22Rv1 (cell line): ENCODE data around the gene JAG2.

ENCODE experiments used
- H3K27ac ChIP-seq: fragments of 450-650 bp; 2 replicates; pipeline ENCODE4 v1.5.1; 2017
- ZFX ChIP-seq: fragments of 450-650 bp; IDR thresholded peaks from 2 replicates; pipeline ENCODE4 v1.6.1; 2017; ENCODE audit warnings: antibody characterized with exemption, borderline replicate concordance
- TF ChIP-seq, protein P1 (sequence below): fragments of 450-650 bp; IDR thresholded peaks from 2 replicates; pipeline ENCODE4 v1.5.1; 2017; ENCODE audit warnings: mild to moderate bottlenecking

JAG2 gene

DNA sequence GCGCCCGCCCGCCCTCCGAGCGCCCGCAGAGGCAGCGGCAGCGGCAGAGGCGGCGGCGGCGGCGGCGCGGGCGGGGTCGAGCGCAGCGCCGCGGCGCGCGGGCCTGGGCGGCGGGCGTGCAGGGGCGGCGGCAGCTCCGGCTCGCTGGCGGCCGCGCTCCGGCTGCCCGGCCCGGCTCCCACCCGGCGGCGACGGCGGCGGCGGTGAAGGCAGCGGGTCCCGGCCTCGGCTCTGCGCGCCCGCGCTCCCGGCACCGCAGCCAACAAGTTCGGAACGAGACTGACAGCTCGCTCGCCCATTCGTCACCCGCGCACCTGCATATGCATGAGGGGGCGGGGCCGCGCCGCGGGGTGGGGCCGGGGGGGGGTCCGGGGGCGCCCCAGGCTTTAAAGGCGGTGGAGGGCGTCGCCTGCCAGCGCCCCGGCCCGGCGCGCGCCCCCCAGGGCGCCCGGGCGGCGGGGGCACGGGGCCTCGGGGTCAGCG, at the start of gene JAG2:
JAG2 (minus strand) TSS at position 281 of the 483 bp plus-strand sequence. CDS start 356 bp downstream, outside the sequence.
- peak within 1 kb of the TSS; percentile 67 for H3K27ac ChIP-seq
- TF ChIP-seq, protein P1, sequence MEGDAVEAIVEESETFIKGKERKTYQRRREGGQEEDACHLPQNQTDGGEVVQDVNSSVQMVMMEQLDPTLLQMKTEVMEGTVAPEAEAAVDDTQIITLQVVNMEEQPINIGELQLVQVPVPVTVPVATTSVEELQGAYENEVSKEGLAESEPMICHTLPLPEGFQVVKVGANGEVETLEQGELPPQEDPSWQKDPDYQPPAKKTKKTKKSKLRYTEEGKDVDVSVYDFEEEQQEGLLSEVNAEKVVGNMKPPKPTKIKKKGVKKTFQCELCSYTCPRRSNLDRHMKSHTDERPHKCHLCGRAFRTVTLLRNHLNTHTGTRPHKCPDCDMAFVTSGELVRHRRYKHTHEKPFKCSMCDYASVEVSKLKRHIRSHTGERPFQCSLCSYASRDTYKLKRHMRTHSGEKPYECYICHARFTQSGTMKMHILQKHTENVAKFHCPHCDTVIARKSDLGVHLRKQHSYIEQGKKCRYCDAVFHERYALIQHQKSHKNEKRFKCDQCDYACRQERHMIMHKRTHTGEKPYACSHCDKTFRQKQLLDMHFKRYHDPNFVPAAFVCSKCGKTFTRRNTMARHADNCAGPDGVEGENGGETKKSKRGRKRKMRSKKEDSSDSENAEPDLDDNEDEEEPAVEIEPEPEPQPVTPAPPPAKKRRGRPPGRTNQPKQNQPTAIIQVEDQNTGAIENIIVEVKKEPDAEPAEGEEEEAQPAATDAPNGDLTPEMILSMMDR: no peak
- TF ChIP-seq ZFX: no peak

DNA sequence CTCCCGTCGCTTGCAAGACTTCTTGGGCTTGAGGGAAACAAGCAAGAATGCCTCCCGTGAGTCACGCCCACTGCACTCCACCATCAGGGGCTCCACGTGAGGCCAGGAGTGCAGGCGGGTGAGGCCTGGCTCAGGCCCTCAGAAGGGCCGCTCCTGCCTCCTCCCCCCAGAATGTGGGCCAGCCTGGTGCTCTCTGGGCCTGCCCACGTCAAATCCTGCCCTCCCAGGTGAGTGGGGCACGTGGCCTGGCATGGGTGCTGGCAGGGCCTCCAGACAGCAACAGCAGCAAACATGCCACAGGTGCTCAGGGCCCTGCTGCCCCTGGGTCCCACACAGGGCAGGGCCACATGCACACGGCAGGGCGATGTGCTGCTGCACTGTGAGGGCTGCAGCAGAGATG, 49.2 kb upstream of the JAG2 start:
- TF ChIP-seq, protein P1: no peak
- no peak for TF ChIP-seq ZFX
- H3K27ac ChIP-seq: no peak overlapping the region

DNA sequence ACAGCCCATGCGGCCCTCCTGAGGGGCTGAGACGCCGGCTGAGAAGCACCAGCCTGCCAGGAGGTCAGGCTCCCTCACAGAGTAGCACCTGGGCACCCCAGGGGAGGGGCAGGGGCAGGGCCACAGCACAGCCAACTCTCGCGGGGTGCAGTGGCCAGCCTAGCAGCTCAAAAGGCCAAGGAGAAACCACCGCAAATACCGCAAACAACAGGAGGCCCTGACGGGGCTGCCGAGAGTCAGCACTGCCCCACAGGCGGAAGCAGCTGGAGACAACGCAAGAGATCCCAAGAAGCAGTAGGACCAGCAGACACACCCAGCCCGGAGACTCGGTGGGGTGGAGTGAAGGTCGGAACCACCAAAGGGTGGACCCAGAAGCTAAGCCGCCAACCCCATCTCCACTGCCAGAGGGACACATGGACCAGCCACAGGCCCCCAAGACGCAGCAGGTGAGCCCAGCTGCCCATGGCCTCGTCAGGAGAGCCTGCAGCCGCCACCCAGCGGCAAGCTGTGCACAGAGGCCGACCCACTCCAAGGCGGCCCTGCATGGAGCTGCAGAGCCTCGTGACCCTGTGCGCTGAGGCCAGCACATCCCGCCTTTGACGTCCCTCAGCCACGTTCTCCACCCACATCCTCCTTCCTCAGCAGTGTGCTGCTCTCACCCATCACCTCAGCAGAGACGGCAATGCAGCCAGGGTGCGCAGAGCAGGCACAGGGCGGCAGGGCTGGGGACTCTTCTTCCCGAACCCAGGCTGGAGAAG, 48.1 kb upstream of the JAG2 start:
- no peak overlapping the region for H3K27ac ChIP-seq
- TF ChIP-seq ZFX: no peak
- TF ChIP-seq, protein P1: no peak

DNA sequence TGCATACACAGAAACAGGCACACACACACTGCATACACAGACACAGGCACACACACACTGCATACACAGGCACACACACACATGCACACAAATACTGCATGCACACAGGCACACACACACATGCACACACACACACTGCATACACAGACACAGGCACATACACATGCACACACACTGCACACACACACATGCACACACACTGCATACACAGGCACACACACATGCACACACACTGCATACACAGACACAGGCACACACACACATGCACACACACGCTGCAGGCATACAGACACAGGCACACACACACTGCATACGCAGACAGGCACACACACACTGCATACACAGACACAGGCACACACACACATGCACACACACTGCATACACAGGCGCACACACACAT, 47.0 kb upstream of the JAG2 start:
- no peak for TF ChIP-seq ZFX
- TF ChIP-seq, protein P1: no peak
- H3K27ac ChIP-seq: no peak overlapping the region

DNA sequence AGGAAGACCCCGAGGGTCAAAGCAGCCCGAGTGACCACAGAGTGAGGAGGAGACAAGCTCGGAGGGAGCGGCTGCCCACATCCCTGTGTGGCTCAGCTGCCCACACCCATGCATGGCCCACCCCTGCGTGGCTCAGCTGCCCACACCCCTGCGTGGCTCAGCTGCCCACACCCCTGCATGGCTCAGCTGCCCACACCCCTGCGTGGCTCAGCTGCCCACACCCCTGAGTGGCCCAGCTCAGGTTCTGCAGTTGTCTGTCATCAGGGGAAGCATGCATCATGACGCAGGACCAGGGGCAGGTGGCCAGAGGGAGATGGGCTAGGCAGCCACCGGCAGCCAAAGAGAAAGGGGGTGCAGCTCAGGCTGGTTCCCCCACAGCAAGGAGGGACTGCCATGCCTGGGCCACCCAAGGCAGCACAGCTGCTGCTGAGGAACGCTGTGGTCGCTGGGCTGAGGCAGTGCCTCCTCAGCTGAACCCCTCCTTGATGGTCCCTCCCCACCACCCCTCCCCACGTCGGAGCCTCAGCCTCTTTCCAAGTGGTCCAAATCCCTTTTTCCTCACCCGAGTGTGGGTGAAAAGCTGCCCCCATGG, 45.8 kb upstream of the JAG2 start:
- no peak for TF ChIP-seq ZFX
- TF ChIP-seq, protein P1: no peak
- no peak overlapping the region for H3K27ac ChIP-seq

DNA sequence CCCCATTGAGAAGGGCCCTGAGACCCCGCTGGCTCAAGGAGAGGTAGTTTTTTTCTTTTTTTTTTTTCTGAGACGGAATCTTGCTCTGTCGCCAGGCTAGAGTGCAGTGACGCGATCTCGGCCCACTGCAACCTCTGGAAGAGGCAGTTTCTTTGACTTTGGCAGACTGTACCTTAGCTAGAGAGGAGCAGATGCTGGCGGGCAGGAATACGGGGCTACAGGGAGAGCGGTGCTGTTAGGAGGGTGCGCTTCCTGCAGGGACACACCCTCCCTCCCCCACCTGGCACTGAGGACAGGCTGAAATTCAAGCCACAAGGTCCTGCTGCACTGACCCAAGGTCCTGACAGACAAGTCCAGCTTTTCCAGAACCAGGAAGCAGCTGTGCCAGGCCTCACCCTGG, 44.8 kb upstream of the JAG2 start:
- no peak overlapping the region for H3K27ac ChIP-seq
- TF ChIP-seq, protein P1: no peak
- TF ChIP-seq ZFX: no peak
